ENCODE results near the gene JAK1.

JAK1 gene

GRCh38 chr1:64887689-64888217, 78.6 kb downstream of the JAK1 start:
- no peak for DNase-seq

GRCh38 chr1:64886877-64887276, 79.5 kb downstream of the JAK1 start:
- no peak for DNase-seq

- no peak for DNase-seq
Measured at GRCh38 chr1:64885648-64886047, 80.7 kb downstream of the JAK1 start.

GRCh38 chr1:64884261-64885040, 81.9 kb downstream of the JAK1 start:
- DNase-seq, result no peak

GRCh38 chr1:64882574-64883255, 83.6 kb downstream of the JAK1 start:
- no peak for DNase-seq

- DNase-seq, result no peak
Measured at GRCh38 chr1:64881281-64881680, 85.1 kb downstream of the JAK1 start.

GRCh38 chr1:64880449-64880848, 85.9 kb downstream of the JAK1 start:
- DNase-seq, result no peak

GRCh38 chr1:64878931-64879611, 87.3 kb downstream of the JAK1 start:
- no peak for DNase-seq

- DNase-seq, result no peak
Measured at GRCh38 chr1:64878090-64878489, 88.3 kb downstream of the JAK1 start.

- DNase-seq, result no peak
Measured at GRCh38 chr1:64877598-64877997, 88.8 kb downstream of the JAK1 start.

- peak in 1 of 2 experiments; percentile 28 for DNase-seq
Measured at GRCh38 chr1:64877151-64877550, 89.2 kb downstream of the JAK1 start.

GRCh38 chr1:64875606-64876005, 90.7 kb downstream of the JAK1 start:
- DNase-seq, result no peak

GRCh38 chr1:64875101-64875500, 91.2 kb downstream of the JAK1 start:
- no peak for DNase-seq

GRCh38 chr1:64874666-64875065, 91.7 kb downstream of the JAK1 start:
- no peak for DNase-seq

GRCh38 chr1:64873576-64873975, 92.8 kb downstream of the JAK1 start:
- DNase-seq, result no peak

GRCh38 chr1:64872067-64872466, 94.3 kb downstream of the JAK1 start:
- no peak for DNase-seq

GRCh38 chr1:64871256-64871655, 95.1 kb downstream of the JAK1 start:
- DNase-seq, result no peak

- DNase-seq, result no peak
Measured at GRCh38 chr1:64867266-64867665, 99.1 kb downstream of the JAK1 start.

- DNase-seq, result no peak
Measured at GRCh38 chr1:64866689-64867088, 99.7 kb downstream of the JAK1 start.

- DNase-seq, result no peak
Measured at GRCh38 chr1:64865105-64865757, 101.1 kb downstream of the JAK1 start.

- DNase-seq, result peak; percentile 13 to 15
Measured at GRCh38 chr1:64864018-64864940, 102.1 kb downstream of the JAK1 start.

GRCh38 chr1:64861611-64862010, 104.7 kb downstream of the JAK1 start:
- DNase-seq, result no peak

Measured in stimulated activated CD4-positive, alpha-beta T cell treated with anti-CD3 and anti-CD28 coated beads, Interleukin-4, amount 100 ng/mL, for 4 hours (primary cell).